Measurements from ENCODE around the gene AHNAK2.

The AHNAK2 gene

GRCh38 chr14:104887623-104888488 lies 90.3 kb downstream of the AHNAK2 start:
- no CpG with 5 or more reads among the region's 33 CpGs for WGBS, 2 donors (ENCODE audit: extremely low coverage in 2 of 2, insufficient read length in 2 of 2, insufficient replicate concordance in 1 of 2)
- no peak overlapping the region for H2AK5ac ChIP-seq (ENCODE audit: low read depth, low read length)
- H3K27ac ChIP-seq (replicated peaks; ENCODE audit: low read length) = no peak overlapping the region
- peaks cover 7% of the 10 kb centered on the region for H3K79me1 ChIP-seq (ENCODE audit: low read depth, low read length)
- no peak overlapping the region for H2BK12ac ChIP-seq (ENCODE audit: low read length)
- DNase-seq (ENCODE audit: low spot score) = no peak
- H3K18ac ChIP-seq (ENCODE audit: low read length) = peak overlapping the region; percentile 48
- H2BK15ac ChIP-seq (ENCODE audit: low read length) = no peak overlapping the region
- H4K91ac ChIP-seq (ENCODE audit: low read depth, low read length, poor library complexity) = no peak overlapping the region
- no peak overlapping the region for H3K4me2 ChIP-seq (ENCODE audit: insufficient read depth, low read length, poor library complexity, severe bottlenecking)
- H2BK5ac ChIP-seq (ENCODE audit: low read length) = peak overlapping the region; percentile 24
- H2BK120ac ChIP-seq (ENCODE audit: low read depth, low read length) = no peak overlapping the region
- peak overlapping the region; percentile 80 for H3K23ac ChIP-seq (ENCODE audit: low read depth, low read length, poor library complexity)
- H3K9me3 ChIP-seq (replicated peaks in 1 of 2; ENCODE audit: control insufficient read depth in 2 of 2, insufficient read depth in 1 of 2, low read depth in 1 of 2, low read length in 2 of 2) = peaks cover 0 to 2% of the 10 kb centered on the region in 2 donors
- H3K27me3 ChIP-seq (ENCODE audit: control insufficient read depth in 3 of 3, insufficient read depth in 3 of 3, low read depth in 1 of 3, low read length in 3 of 3) = no peaks in the 10 kb centered on the region
- peaks cover 3 to 4% of the 10 kb centered on the region in 2 donors for H3K4me1 ChIP-seq (ENCODE audit: control insufficient read depth in 2 of 2, insufficient read depth in 1 of 2, low read depth in 1 of 2, low read length in 2 of 2)
- H3K4ac ChIP-seq (ENCODE audit: low read length) = no peak overlapping the region
- no peak overlapping the region for H3K14ac ChIP-seq (ENCODE audit: low read length)
- peak overlapping the region; percentile 44 for H3K9ac ChIP-seq (ENCODE audit: low read depth, low read length, poor library complexity)
- peaks cover 4 to 12% of the 10 kb centered on the region in 2 donors for H3K36me3 ChIP-seq (replicated peaks in 1 of 2; ENCODE audit: control insufficient read depth in 2 of 2, insufficient read depth in 2 of 2, low read length in 2 of 2)
- H2AFZ ChIP-seq (ENCODE audit: low read length) = no peak overlapping the region
- H3K4me3 ChIP-seq (ENCODE audit: low read length in 2 of 2) = peak overlapping the region in 1 of 2 donors; percentile 42
- H4K8ac ChIP-seq (ENCODE audit: low read depth, low read length) = no peak overlapping the region

All from neuronal stem cell (in vitro differentiated cells).